SK-N-SH (cell line): Measurements from ENCODE around the gene CDH12. TPM values are rescaled to one million over a fixed set of nuclear protein-coding genes. Genes with fewer than 3 reads are reported as not detected.

Experiments
- CTCF ChIA-PET: fragments of 300-600, 350-600 bp; formaldehyde crosslinking; extraction: SDS; loops from one replicate; lab custom pipeline; 2021; lab: Yijun Ruan, JAX
- POLR2A ChIA-PET: fragments of 350-600 bp; sonication (Branson Sonifier 250); formaldehyde crosslinking; extraction: SDS; loops from one replicate; lab custom pipeline; 2020; ENCODE audit warnings: antibody characterized with exemption, inconsistent platforms; lab: Yijun Ruan, JAX
- DNase-seq: peaks from one replicate; pipeline ENCODE4 v3.0.0; 2012
- H2AFZ ChIP-seq: fragments of 200-600 bp; sonication (generic); 2 replicates; pipeline ENCODE4 v1.8.1; 2016; ENCODE audit warnings: antibody characterized with exemption, mild to moderate bottlenecking, low read depth
- H3F3A ChIP-seq: fragments of 200-600 bp; sonication (generic); replicated peaks from 2 replicates; pipeline ENCODE3; 2016; ENCODE audit warnings: antibody characterized with exemption, mild to moderate bottlenecking; ENCODE audit not compliant: insufficient read depth
- H3K27ac ChIP-seq, 2 experiments: fragments of 200-500 bp in 1 of 2; fragments of 200-600 bp in 1 of 2; sonication (Bioruptor generic) in 1 of 2; sonication (generic), shearing (Covaris generic) in 1 of 2; 2 replicates each; pipeline versions ENCODE4 v1.5.1 to v1.6.1; 2014 to 2016; ENCODE audit warnings: low read depth in 2 of 2, inconsistent platforms in 1 of 2, low read length in 1 of 2, mild to moderate bottlenecking in 1 of 2, mixed read lengths in 1 of 2
- H3K27me3 ChIP-seq: fragments of 200-600 bp; sonication (generic), shearing (Covaris generic); 2 replicates; pipeline ENCODE4 v1.6.1; 2016; ENCODE audit warnings: mixed run types; ENCODE audit not compliant: insufficient read depth
- H3K36me3 ChIP-seq, 2 experiments: fragments of 200-500 bp in 1 of 2; fragments of 200-600 bp in 1 of 2; sonication (Bioruptor generic) in 1 of 2; sonication (generic) in 1 of 2; replicated peaks in 1 of 2; 2 replicates each; pipeline versions ENCODE3 to v1.5.1; 2014 to 2016; ENCODE audit warnings: low read length in 1 of 2, mild to moderate bottlenecking in 1 of 2; ENCODE audit not compliant: insufficient read depth in 2 of 2, control insufficient read depth in 1 of 2
- H3K4me1 ChIP-seq, 2 experiments: fragments of 200-500 bp in 1 of 2; fragments of 200-600 bp in 1 of 2; sonication (Bioruptor generic) in 1 of 2; sonication (generic), shearing (Covaris generic) in 1 of 2; 2 replicates each; pipeline versions ENCODE4 v1.5.1 to v1.6.1; 2014 to 2016; ENCODE audit warnings: low read depth in 1 of 2, low read length in 1 of 2, mixed run types in 1 of 2; ENCODE audit not compliant: insufficient read depth in 2 of 2, control insufficient read depth in 1 of 2
- H3K4me2 ChIP-seq: fragments of 200-600 bp; sonication (generic), shearing (Covaris generic); 2 replicates; pipeline ENCODE4 v1.6.1; 2017; ENCODE audit warnings: mixed run types
- H3K4me3 ChIP-seq, 2 experiments: fragments of 200-500 bp in 1 of 2; fragments of 200-600 bp in 1 of 2; sonication (Bioruptor generic) in 1 of 2; sonication (generic), shearing (Covaris generic) in 1 of 2; 2 replicates each; pipeline versions ENCODE4 v1.5.1 to v1.8.1; 2014 to 2016; ENCODE audit warnings: low read depth in 2 of 2, inconsistent platforms in 1 of 2, low read length in 1 of 2, mild to moderate bottlenecking in 1 of 2, mixed read lengths in 1 of 2, moderate library complexity in 1 of 2
- H3K79me2 ChIP-seq: fragments of 200-600 bp; sonication (generic); 2 replicates; pipeline ENCODE4 v1.8.1; 2017; ENCODE audit warnings: mild to moderate bottlenecking; ENCODE audit not compliant: insufficient read depth
- H3K9ac ChIP-seq: fragments of 200-600 bp; sonication (generic); 2 replicates; pipeline ENCODE4 v1.6.1; 2017; ENCODE audit warnings: mixed run types
- H3K9me2 ChIP-seq: fragments of 200-600 bp; sonication (generic); 2 replicates; pipeline ENCODE4 v1.6.1; 2017; ENCODE audit warnings: mixed run types
- H3K9me3 ChIP-seq: fragments of 200-600 bp; sonication (generic); 2 replicates; pipeline ENCODE4 v1.6.1; 2017; ENCODE audit warnings: mixed run types, mild to moderate bottlenecking, moderate library complexity
- H4K20me1 ChIP-seq: fragments of 200-600 bp; sonication (generic); 2 replicates; pipeline ENCODE4 v1.6.1; 2017; ENCODE audit warnings: mild to moderate bottlenecking, mixed run types; ENCODE audit not compliant: insufficient read depth
- EP300 ChIP-seq, 2 experiments: IDR thresholded peaks; 2 replicates each; pipeline versions ENCODE4 v1.4.0 to v1.6.1; 2012; ENCODE audit warnings: borderline replicate concordance in 1 of 2, low read depth in 1 of 2, low read length in 1 of 2
- EZH2phosphoT487 ChIP-seq: fragments of 200-600 bp; sonication (generic); IDR thresholded peaks from 2 replicates; pipeline ENCODE4 v1.6.1; 2017; ENCODE audit warnings: low read depth, mixed run types, mild to moderate bottlenecking, antibody characterized with exemption, moderate library complexity, borderline replicate concordance
- FOSL2 ChIP-seq: IDR thresholded peaks from 2 replicates; pipeline ENCODE4 v1.4.0; 2012; ENCODE audit warnings: low read depth, mild to moderate bottlenecking, moderate library complexity, borderline replicate concordance
- FOXM1 ChIP-seq: IDR thresholded peaks from 2 replicates; pipeline ENCODE4 v1.4.0; 2012; ENCODE audit warnings: low read depth, mild to moderate bottlenecking
- GABPA ChIP-seq: IDR thresholded peaks from 2 replicates; pipeline ENCODE4 v1.4.0; 2012; ENCODE audit warnings: low read depth, mild to moderate bottlenecking
- JUND ChIP-seq: IDR thresholded peaks from 2 replicates; pipeline ENCODE4 v1.4.0; 2012
- NRF1 ChIP-seq: IDR thresholded peaks from 2 replicates; pipeline ENCODE4 v1.6.1; 2012; ENCODE audit warnings: low read depth, mild to moderate bottlenecking, low read length
- POLR2AphosphoS5 ChIP-seq: IDR thresholded peaks from 2 replicates; pipeline ENCODE4 v1.6.1; 2012; ENCODE audit warnings: low read depth, low read length
- RCOR1 ChIP-seq: fragments of 150-350 bp; IDR thresholded peaks from 2 replicates; pipeline ENCODE4 v1.6.1; 2017; ENCODE audit warnings: antibody characterized with exemption, low read length
- RFX5 ChIP-seq: IDR thresholded peaks from 2 replicates; pipeline ENCODE4 v1.6.1; 2012; ENCODE audit warnings: mild to moderate bottlenecking, improper control_type of control experiment, low read length
- RXRA ChIP-seq: IDR thresholded peaks from 2 replicates; pipeline ENCODE4 v1.4.0; 2012; ENCODE audit warnings: low read depth, mild to moderate bottlenecking, borderline replicate concordance
- SMC3 ChIP-seq: IDR thresholded peaks from 2 replicates; pipeline ENCODE4 v1.6.1; 2012; ENCODE audit warnings: low read depth, low read length, improper control_type of control experiment
- TCF12 ChIP-seq: IDR thresholded peaks from 2 replicates; pipeline ENCODE4 v1.4.0; 2012
- YY1 ChIP-seq: IDR thresholded peaks from 2 replicates; pipeline ENCODE4 v1.4.0; 2012; ENCODE audit warnings: low read depth, mild to moderate bottlenecking
- WGBS: methylation state at CpG from one replicate; pipeline ENCODE4 v1.1.6; 2017; ENCODE audit warnings: low lambda C conversion rate; 5-methylcytosine and 5-hydroxymethylcytosine counted together
- polyA plus RNA-seq, 3 experiments: library from polyadenylated mRNA; depleted of rRNA; stranded (reverse); fragments of >200 nt; gene quantifications; 2 replicates each; pipeline ENCODE4 v1.2.3, GENCODE V29; 2012
- TF ChIP-seq, protein P1 (sequence below): fragments of 200-600 bp; sonication (generic); IDR thresholded peaks from 2 replicates; pipeline ENCODE4 v1.6.1; 2017; ENCODE audit warnings: antibody characterized with exemption, mild to moderate bottlenecking, moderate library complexity
- TF ChIP-seq, protein P2 (sequence below): IDR thresholded peaks from 2 replicates; pipeline ENCODE4 v1.4.0; 2012; ENCODE audit warnings: low read depth, borderline replicate concordance
- TF ChIP-seq, protein P3 (sequence below): IDR thresholded peaks from 2 replicates; pipeline ENCODE4 v1.4.0; 2012; ENCODE audit warnings: low read depth, borderline replicate concordance
- TF ChIP-seq, protein P4 (sequence below): IDR thresholded peaks from 2 replicates; pipeline ENCODE4; 2012
- TF ChIP-seq, protein P5 (sequence below): fragments of 150-350 bp; IDR thresholded peaks from 2 replicates; pipeline ENCODE4 v1.6.1; 2016; ENCODE audit warnings: mild to moderate bottlenecking, low read depth, low read length

The CDH12 gene
- polyA plus RNA-seq, 1 of the 3 experiments (the other 2 are of a cell fraction) = not detected

DNA sequence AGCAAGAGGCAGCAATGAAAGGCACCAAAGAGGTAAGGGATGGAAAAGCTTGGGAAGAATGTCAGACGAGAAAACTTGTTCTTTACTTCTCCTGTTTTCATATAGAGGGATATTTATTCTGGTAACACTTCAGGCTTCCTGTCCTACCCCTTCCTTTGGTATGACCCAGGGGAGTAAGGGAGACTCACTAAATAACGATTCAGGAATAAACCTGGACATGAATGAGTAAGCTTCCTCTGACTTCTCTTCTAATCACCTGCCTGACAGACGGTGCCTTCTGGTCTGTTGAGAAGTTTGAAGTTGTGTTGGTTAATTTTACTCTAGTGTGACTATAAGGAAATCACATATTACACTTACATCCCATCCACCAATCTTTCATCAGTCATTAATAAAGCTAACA is 461.2 kb downstream of the CDH12 start:
- Histone ChIP-seq H3K9me2 (no peaks in the 10 kb centered on the region), H3K27me3 (no peaks in the 10 kb centered on the region), H2AFZ (no peak overlapping the region), H4K20me1 (no peaks in the 10 kb centered on the region), H3K27ac (no peak overlapping the region), H3K79me2 (no peaks in the 10 kb centered on the region), H3K4me1 (no peaks in the 10 kb centered on the region), H3K9me3 (no peaks in the 10 kb centered on the region; the same call in 1 of the 2 replicates), H3K4me2 (no peak overlapping the region), H3K4me3 (no peak overlapping the region), H3F3A (no peaks in the 10 kb centered on the region), H3K36me3 (no peaks in the 10 kb centered on the region), H3K9ac (no peak overlapping the region)
- POLR2A ChIA-PET = no interaction called here
- WGBS = 5% methylated on average over 3 of the region's 3 CpGs
- CTCF ChIA-PET = no interaction called here
- no peak for DNase-seq
- TF ChIP-seq RXRA (no peak), FOSL2 (no peak), RCOR1 (no peak), FOXM1 (no peak), POLR2AphosphoS5 (no peak), NRF1 (no peak), YY1 (no peak), RFX5 (no peak), EZH2phosphoT487 (no peak), SMC3 (no peak), JUND (no peak), GABPA (no peak), TCF12 (no peak), EP300 (IDR thresholded peaks at IDR 0.05; ENCODE audit: borderline replicate concordance in 1 of 2, low read depth in 1 of 2, low read length in 1 of 2) (no peak)
- TF ChIP-seq, protein P1, sequence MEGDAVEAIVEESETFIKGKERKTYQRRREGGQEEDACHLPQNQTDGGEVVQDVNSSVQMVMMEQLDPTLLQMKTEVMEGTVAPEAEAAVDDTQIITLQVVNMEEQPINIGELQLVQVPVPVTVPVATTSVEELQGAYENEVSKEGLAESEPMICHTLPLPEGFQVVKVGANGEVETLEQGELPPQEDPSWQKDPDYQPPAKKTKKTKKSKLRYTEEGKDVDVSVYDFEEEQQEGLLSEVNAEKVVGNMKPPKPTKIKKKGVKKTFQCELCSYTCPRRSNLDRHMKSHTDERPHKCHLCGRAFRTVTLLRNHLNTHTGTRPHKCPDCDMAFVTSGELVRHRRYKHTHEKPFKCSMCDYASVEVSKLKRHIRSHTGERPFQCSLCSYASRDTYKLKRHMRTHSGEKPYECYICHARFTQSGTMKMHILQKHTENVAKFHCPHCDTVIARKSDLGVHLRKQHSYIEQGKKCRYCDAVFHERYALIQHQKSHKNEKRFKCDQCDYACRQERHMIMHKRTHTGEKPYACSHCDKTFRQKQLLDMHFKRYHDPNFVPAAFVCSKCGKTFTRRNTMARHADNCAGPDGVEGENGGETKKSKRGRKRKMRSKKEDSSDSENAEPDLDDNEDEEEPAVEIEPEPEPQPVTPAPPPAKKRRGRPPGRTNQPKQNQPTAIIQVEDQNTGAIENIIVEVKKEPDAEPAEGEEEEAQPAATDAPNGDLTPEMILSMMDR = no peak
- TF ChIP-seq, protein P2, sequence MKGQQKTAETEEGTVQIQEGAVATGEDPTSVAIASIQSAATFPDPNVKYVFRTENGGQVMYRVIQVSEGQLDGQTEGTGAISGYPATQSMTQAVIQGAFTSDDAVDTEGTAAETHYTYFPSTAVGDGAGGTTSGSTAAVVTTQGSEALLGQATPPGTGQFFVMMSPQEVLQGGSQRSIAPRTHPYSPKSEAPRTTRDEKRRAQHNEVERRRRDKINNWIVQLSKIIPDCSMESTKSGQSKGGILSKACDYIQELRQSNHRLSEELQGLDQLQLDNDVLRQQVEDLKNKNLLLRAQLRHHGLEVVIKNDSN = no peak
- TF ChIP-seq, protein P3, sequence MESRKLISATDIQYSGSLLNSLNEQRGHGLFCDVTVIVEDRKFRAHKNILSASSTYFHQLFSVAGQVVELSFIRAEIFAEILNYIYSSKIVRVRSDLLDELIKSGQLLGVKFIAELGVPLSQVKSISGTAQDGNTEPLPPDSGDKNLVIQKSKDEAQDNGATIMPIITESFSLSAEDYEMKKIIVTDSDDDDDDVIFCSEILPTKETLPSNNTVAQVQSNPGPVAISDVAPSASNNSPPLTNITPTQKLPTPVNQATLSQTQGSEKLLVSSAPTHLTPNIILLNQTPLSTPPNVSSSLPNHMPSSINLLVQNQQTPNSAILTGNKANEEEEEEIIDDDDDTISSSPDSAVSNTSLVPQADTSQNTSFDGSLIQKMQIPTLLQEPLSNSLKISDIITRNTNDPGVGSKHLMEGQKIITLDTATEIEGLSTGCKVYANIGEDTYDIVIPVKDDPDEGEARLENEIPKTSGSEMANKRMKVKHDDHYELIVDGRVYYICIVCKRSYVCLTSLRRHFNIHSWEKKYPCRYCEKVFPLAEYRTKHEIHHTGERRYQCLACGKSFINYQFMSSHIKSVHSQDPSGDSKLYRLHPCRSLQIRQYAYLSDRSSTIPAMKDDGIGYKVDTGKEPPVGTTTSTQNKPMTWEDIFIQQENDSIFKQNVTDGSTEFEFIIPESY = no peak
- TF ChIP-seq, protein P4, sequence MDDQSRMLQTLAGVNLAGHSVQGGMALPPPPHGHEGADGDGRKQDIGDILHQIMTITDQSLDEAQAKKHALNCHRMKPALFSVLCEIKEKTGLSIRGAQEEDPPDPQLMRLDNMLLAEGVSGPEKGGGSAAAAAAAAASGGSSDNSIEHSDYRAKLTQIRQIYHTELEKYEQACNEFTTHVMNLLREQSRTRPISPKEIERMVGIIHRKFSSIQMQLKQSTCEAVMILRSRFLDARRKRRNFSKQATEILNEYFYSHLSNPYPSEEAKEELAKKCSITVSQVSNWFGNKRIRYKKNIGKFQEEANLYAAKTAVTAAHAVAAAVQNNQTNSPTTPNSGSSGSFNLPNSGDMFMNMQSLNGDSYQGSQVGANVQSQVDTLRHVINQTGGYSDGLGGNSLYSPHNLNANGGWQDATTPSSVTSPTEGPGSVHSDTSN = no peak
- TF ChIP-seq, protein P5, sequence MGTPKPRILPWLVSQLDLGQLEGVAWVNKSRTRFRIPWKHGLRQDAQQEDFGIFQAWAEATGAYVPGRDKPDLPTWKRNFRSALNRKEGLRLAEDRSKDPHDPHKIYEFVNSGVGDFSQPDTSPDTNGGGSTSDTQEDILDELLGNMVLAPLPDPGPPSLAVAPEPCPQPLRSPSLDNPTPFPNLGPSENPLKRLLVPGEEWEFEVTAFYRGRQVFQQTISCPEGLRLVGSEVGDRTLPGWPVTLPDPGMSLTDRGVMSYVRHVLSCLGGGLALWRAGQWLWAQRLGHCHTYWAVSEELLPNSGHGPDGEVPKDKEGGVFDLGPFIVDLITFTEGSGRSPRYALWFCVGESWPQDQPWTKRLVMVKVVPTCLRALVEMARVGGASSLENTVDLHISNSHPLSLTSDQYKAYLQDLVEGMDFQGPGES = no peak
